ENCODE measurements around the gene SETD2.
"Not testable (repeated sequence)": the region's sequence is repeated elsewhere in the genome, so short reads cannot be mapped to it uniquely, and the experiment has no call there.

The SETD2 gene

GRCh38 chr3:47143068-47143467 lies 20.8 kb downstream of the SETD2 start:
- no peak overlapping the region for H3K27ac ChIP-seq
- TF ChIP-seq CTCF (conservative IDR thresholded peaks at IDR 0.05), result no peak

GRCh38 chr3:47142536-47142935 lies 21.4 kb downstream of the SETD2 start:
- H3K27ac ChIP-seq, result not testable (repeated sequence)

GRCh38 chr3:47140973-47141461 lies 22.9 kb downstream of the SETD2 start:
- H3K27ac ChIP-seq, result peak overlapping the region; percentile 19; the same call in 1 of the 2 replicates

- H3K27ac ChIP-seq, result peak overlapping the region; percentile 19; the same call in 1 of the 2 replicates
Measured at GRCh38 chr3:47140553-47140952, 23.4 kb downstream of the SETD2 start.

- no peak overlapping the region for H3K27ac ChIP-seq
- no peak for TF ChIP-seq CTCF (conservative IDR thresholded peaks at IDR 0.05)
Measured at GRCh38 chr3:47134311-47134710, 29.6 kb downstream of the SETD2 start.

- no peak for TF ChIP-seq CTCF (conservative IDR thresholded peaks at IDR 0.05)
- H3K27ac ChIP-seq, result no peak overlapping the region
Measured at GRCh38 chr3:47133641-47134040, 30.3 kb downstream of the SETD2 start.

GRCh38 chr3:47130557-47130956 lies 33.4 kb downstream of the SETD2 start:
- TF ChIP-seq CTCF (conservative IDR thresholded peaks at IDR 0.05), result no peak
- H3K27ac ChIP-seq, result no peak overlapping the region

GRCh38 chr3:47128137-47128536 lies 35.8 kb downstream of the SETD2 start:
- H3K27ac ChIP-seq, result no peak overlapping the region
- TF ChIP-seq CTCF (conservative IDR thresholded peaks at IDR 0.05), result no peak

- no peak for TF ChIP-seq CTCF (conservative IDR thresholded peaks at IDR 0.05)
- no peak overlapping the region for H3K27ac ChIP-seq
Measured at GRCh38 chr3:47123857-47124256, 40.1 kb downstream of the SETD2 start.
